GM18520 (cell line): ENCODE data around the gene IGFBP2.

Experiments used
- ATAC-seq: cut with Tn5 transposase; IDR thresholded peaks from one replicate; pipeline ENCODE4 v1.9.1; 2021; ENCODE audit not compliant: unreplicated experiment

The IGFBP2 gene

GRCh38 chr2:216636551-216637450 lies 3.6 kb downstream of the IGFBP2 start:
- no peak for ATAC-seq

- no peak for ATAC-seq
Measured at GRCh38 chr2:216637472-216637871, 4.3 kb downstream of the IGFBP2 start.

- no peak for ATAC-seq
Measured at GRCh38 chr2:216643986-216644659, 10.9 kb downstream of the IGFBP2 start.

- no peak for ATAC-seq
Measured at GRCh38 chr2:216644842-216645635, 11.8 kb downstream of the IGFBP2 start.

GRCh38 chr2:216645636-216645950 lies 12.4 kb downstream of the IGFBP2 start:
- ATAC-seq = no peak

GRCh38 chr2:216646116-216646515 lies 12.9 kb downstream of the IGFBP2 start:
- ATAC-seq = no peak

- ATAC-seq = no peak
Measured at GRCh38 chr2:216648105-216648504, 14.9 kb downstream of the IGFBP2 start.

- ATAC-seq = no peak
Measured at GRCh38 chr2:216649574-216649973, 16.4 kb downstream of the IGFBP2 start.

- ATAC-seq = no peak
Measured at GRCh38 chr2:216650626-216651257, 17.5 kb downstream of the IGFBP2 start.

- no peak for ATAC-seq
Measured at GRCh38 chr2:216651351-216651881, 18.2 kb downstream of the IGFBP2 start.

- ATAC-seq = no peak
Measured at GRCh38 chr2:216652566-216652965, 19.3 kb downstream of the IGFBP2 start.

- ATAC-seq = no peak
Measured at GRCh38 chr2:216653093-216653799, 20.0 kb downstream of the IGFBP2 start.

GRCh38 chr2:216653931-216654365 lies 20.7 kb downstream of the IGFBP2 start:
- ATAC-seq = no peak

GRCh38 chr2:216654528-216655052 lies 21.4 kb downstream of the IGFBP2 start:
- no peak for ATAC-seq

- no peak for ATAC-seq
Measured at GRCh38 chr2:216657086-216657855, 24.1 kb downstream of the IGFBP2 start.

- ATAC-seq = no peak
Measured at GRCh38 chr2:216657980-216658379, 24.8 kb downstream of the IGFBP2 start.

- ATAC-seq = no peak
Measured at GRCh38 chr2:216658757-216659156, 25.5 kb downstream of the IGFBP2 start.

- ATAC-seq = no peak
Measured at GRCh38 chr2:216659276-216659675, 26.1 kb downstream of the IGFBP2 start.

- no peak for ATAC-seq
Measured at GRCh38 chr2:216660496-216660895, 27.3 kb downstream of the IGFBP2 start.
